ENCODE results near the gene U2SURP.
A peak's percentile ranks its signal among the peaks of the same experiment; 100 is the strongest.

Gene U2SURP

GRCh38 chr3:143001369-143002082 is at the start of gene U2SURP:
Gene U2SURP, plus strand, starts transcription at chr3:143001570. Its CDS starts 59 bp downstream, at chr3:143001629.
- peak within 1 kb of the TSS; percentile 77 for H3K4me3 ChIP-seq (ENCODE audit: severe bottlenecking)
- no peaks in the 10 kb centered on the region for H3K27me3 ChIP-seq (ENCODE audit: insufficient read depth, poor library complexity, severe bottlenecking)
- H3K27ac ChIP-seq (ENCODE audit: poor library complexity, severe bottlenecking), result peak within 1 kb of the TSS; percentile 98
- peaks cover 38% of the 10 kb centered on the region for H3K4me1 ChIP-seq (ENCODE audit: insufficient read depth, poor library complexity, severe bottlenecking)
- H3K36me3 ChIP-seq (ENCODE audit: low read depth), result no peaks in the 10 kb centered on the region
- no peak for TF ChIP-seq CTCF (IDR thresholded peaks at IDR 0.05; ENCODE audit: poor library complexity, severe bottlenecking)
- DNase-seq (ENCODE audit: low spot score) (peak; percentile 98), ATAC-seq (ENCODE audit: low read depth) (peak; percentile 70)
- no peaks in the 10 kb centered on the region for H3K9me3 ChIP-seq (ENCODE audit: severe bottlenecking)

- Histone ChIP-seq H3K4me1 (ENCODE audit: insufficient read depth, poor library complexity, severe bottlenecking) (no peaks in the 10 kb centered on the region), H3K36me3 (ENCODE audit: low read depth) (no peaks in the 10 kb centered on the region), H3K9me3 (ENCODE audit: severe bottlenecking) (no peaks in the 10 kb centered on the region), H3K4me3 (ENCODE audit: severe bottlenecking) (no peak overlapping the region), H3K27me3 (ENCODE audit: insufficient read depth, poor library complexity, severe bottlenecking) (no peaks in the 10 kb centered on the region), H3K27ac (ENCODE audit: poor library complexity, severe bottlenecking) (no peak overlapping the region)
- DNase-seq (ENCODE audit: low spot score) (no peak), ATAC-seq (ENCODE audit: low read depth) (no peak)
- TF ChIP-seq CTCF (IDR thresholded peaks at IDR 0.05; ENCODE audit: poor library complexity, severe bottlenecking), result no peak
These were observed 49.6 kb upstream of the U2SURP start for GRCh38 chr3:142951794-142952193.

DNA sequence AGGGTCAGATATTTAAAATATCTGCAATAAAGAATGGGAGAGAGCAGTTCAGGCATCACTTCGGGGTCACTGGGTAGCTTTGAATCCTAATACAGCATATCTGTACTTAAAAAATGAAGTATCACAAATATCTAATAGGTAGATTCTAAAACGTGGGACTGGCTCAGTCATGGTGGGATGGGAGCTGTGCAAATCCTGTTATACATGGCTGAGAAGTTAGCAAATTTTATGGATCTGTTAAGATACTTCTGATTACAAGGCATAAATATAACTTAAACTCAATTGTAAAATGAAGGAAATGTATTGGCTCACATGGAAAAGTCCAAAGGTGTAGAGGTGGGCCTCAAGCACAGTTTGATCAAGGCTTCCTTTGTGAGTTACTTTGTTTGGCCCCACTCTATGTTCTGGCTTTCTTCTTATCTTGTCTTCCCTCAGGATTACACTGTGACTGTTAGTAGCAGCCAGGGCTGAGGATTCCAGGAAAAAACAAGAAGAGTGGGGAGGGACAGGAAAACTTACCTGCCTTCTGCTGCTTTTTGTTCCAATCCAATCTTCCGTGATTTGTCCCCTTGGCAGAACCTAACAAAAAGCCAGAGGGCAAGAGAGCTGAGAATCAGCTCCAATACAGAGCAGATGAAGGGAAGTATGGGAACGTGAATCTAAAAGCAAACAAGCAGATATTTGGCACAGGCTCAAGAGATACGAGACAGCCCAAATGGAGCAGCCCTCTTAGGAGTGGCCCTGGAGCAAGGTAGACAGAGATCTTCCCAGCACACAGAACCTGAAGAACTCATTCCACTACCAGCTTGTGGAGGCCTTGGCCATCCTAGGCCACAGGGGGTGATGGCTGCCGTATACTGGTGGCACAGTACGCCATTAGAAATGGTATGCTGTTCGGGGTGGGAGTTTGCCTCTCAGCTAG is 48.8 kb upstream of the U2SURP start:
- H3K27ac ChIP-seq (ENCODE audit: poor library complexity, severe bottlenecking), result no peak overlapping the region
- no peaks in the 10 kb centered on the region for H3K4me1 ChIP-seq (ENCODE audit: insufficient read depth, poor library complexity, severe bottlenecking)
- no peak for ATAC-seq (ENCODE audit: low read depth)
- no peaks in the 10 kb centered on the region for H3K36me3 ChIP-seq (ENCODE audit: low read depth)
- H3K27me3 ChIP-seq (ENCODE audit: insufficient read depth, poor library complexity, severe bottlenecking), result no peaks in the 10 kb centered on the region
- no peak overlapping the region for H3K4me3 ChIP-seq (ENCODE audit: severe bottlenecking)
- no peaks in the 10 kb centered on the region for H3K9me3 ChIP-seq (ENCODE audit: severe bottlenecking)
- DNase-seq (ENCODE audit: low spot score), result no peak
- TF ChIP-seq CTCF (IDR thresholded peaks at IDR 0.05; ENCODE audit: poor library complexity, severe bottlenecking), result no peak

- ATAC-seq (ENCODE audit: low read depth) (no peak), DNase-seq (ENCODE audit: low spot score) (no peak)
- Histone ChIP-seq H3K36me3 (ENCODE audit: low read depth) (no peaks in the 10 kb centered on the region), H3K27ac (ENCODE audit: poor library complexity, severe bottlenecking) (no peak overlapping the region), H3K9me3 (ENCODE audit: severe bottlenecking) (no peaks in the 10 kb centered on the region), H3K4me3 (ENCODE audit: severe bottlenecking) (no peak overlapping the region), H3K4me1 (ENCODE audit: insufficient read depth, poor library complexity, severe bottlenecking) (peaks cover 3% of the 10 kb centered on the region), H3K27me3 (ENCODE audit: insufficient read depth, poor library complexity, severe bottlenecking) (no peaks in the 10 kb centered on the region)
- no peak for TF ChIP-seq CTCF (IDR thresholded peaks at IDR 0.05; ENCODE audit: poor library complexity, severe bottlenecking)
These were observed 47.9 kb upstream of the U2SURP start for GRCh38 chr3:142953443-142953842.
